Fibroblast of pulmonary artery (primary cell): ENCODE data around the gene HDAC4.

Experiments
- DNase-seq: peaks from one replicate; pipeline ENCODE4 v3.0.0-alpha.2; 2010; ENCODE audit warnings: low read depth
- H3K4me3 ChIP-seq: replicated peaks from 2 replicates; pipeline ENCODE4 v1.5.1; 2011; ENCODE audit warnings: low read depth, mild to moderate bottlenecking, control low read depth, low read length, moderate library complexity
- CTCF ChIP-seq: IDR thresholded peaks from 2 replicates; pipeline ENCODE4 v1.5.1; 2011; ENCODE audit warnings: mild to moderate bottlenecking, control low read depth, low read length, inconsistent platforms; ENCODE audit errors: missing control alignments

Gene HDAC4

GRCh38 chr2:239250216-239251081 lies 150.4 kb downstream of the HDAC4 start:
- DNase-seq = no peak
- no peak for TF ChIP-seq CTCF
- H3K4me3 ChIP-seq = no peak overlapping the region

GRCh38 chr2:239249776-239250175 lies 151.0 kb downstream of the HDAC4 start:
- DNase-seq = peak; percentile 84
- H3K4me3 ChIP-seq = peak overlapping the region; percentile 19
- TF ChIP-seq CTCF = no peak

GRCh38 chr2:239249048-239249447 lies 151.8 kb downstream of the HDAC4 start:
- no peak overlapping the region for H3K4me3 ChIP-seq
- no peak for DNase-seq
- no peak for TF ChIP-seq CTCF

- DNase-seq = no peak
- no peak overlapping the region for H3K4me3 ChIP-seq
- TF ChIP-seq CTCF = no peak
These were observed 153.2 kb downstream of the HDAC4 start for GRCh38 chr2:239247401-239248245.

GRCh38 chr2:239246723-239247122 lies 154.1 kb downstream of the HDAC4 start:
- no peak for DNase-seq
- H3K4me3 ChIP-seq = no peak overlapping the region
- TF ChIP-seq CTCF = no peak

- DNase-seq = no peak
- TF ChIP-seq CTCF = no peak
- H3K4me3 ChIP-seq = no peak overlapping the region
These were observed 154.7 kb downstream of the HDAC4 start for GRCh38 chr2:239245872-239246721.
